ENCODE measurements around the gene PPIL1.
"Not testable (repeated sequence)": the region's sequence is repeated elsewhere in the genome, so short reads cannot be mapped to it uniquely, and the experiment has no call there.

PPIL1 gene

GRCh38 chr6:36815962-36816735, 58.5 kb downstream of the PPIL1 start:
- DNase-seq (ENCODE audit: low spot score), result no peak

GRCh38 chr6:36814249-36814648, 60.4 kb downstream of the PPIL1 start:
- no peak for DNase-seq (ENCODE audit: low spot score)

- no peak for DNase-seq (ENCODE audit: low spot score)
Measured at GRCh38 chr6:36813526-36813925, 61.1 kb downstream of the PPIL1 start.

GRCh38 chr6:36813047-36813446, 61.6 kb downstream of the PPIL1 start:
- DNase-seq (ENCODE audit: low spot score), result not testable (repeated sequence)

- no peak for DNase-seq (ENCODE audit: low spot score)
Measured at GRCh38 chr6:36809941-36810803, 64.4 kb downstream of the PPIL1 start.

- no peak for DNase-seq (ENCODE audit: low spot score)
Measured at GRCh38 chr6:36809156-36809555, 65.4 kb downstream of the PPIL1 start.

GRCh38 chr6:36808634-36809033, 66.0 kb downstream of the PPIL1 start:
- DNase-seq (ENCODE audit: low spot score), result no peak

- no peak for DNase-seq (ENCODE audit: low spot score)
Measured at GRCh38 chr6:36807750-36808149, 66.9 kb downstream of the PPIL1 start.

- no peak for DNase-seq (ENCODE audit: low spot score)
Measured at GRCh38 chr6:36807143-36807542, 67.5 kb downstream of the PPIL1 start.

- DNase-seq (ENCODE audit: low spot score), result no peak
Measured at GRCh38 chr6:36805917-36806316, 68.7 kb downstream of the PPIL1 start.

GRCh38 chr6:36805096-36805797, 69.4 kb downstream of the PPIL1 start:
- no peak for DNase-seq (ENCODE audit: low spot score)

Data from RKO (cell line).